ENCODE measurements around the gene RASSF10. TPM values are rescaled to one million over a fixed set of nuclear protein-coding genes. Genes with fewer than 3 reads are reported as not detected.

The RASSF10 gene
- total RNA-seq, 2 experiments from 2014 or later: not detected

GRCh38 chr11:13061294-13061990 is 52.3 kb downstream of the RASSF10 start:
- Mint-ChIP-seq H3K4me1 (no peaks in the 10 kb centered on the region), H3K36me3 (ENCODE audit: low read depth) (no peaks in the 10 kb centered on the region), H3K9me3 (no peaks in the 10 kb centered on the region), H3K27me3 (peaks cover 13% of the 10 kb centered on the region), H3K27ac (no peak overlapping the region), H3K4me3 (no peak overlapping the region)
- ChIA-PET CTCF (interaction anchor here (0.6 kb wide), 1 partner anchor 147 kb away, joined by 4 read pairs; no protein-coding TSS in a partner anchor), POLR2A (no interaction called here)
- DNase-seq: no peak
